Upper lobe of left lung (tissue), 4 donors: ENCODE measurements around the gene TECPR1.

ENCODE experiments used
- POLR2A ChIP-seq, 4 donors: fragments of 450-650 bp; IDR thresholded peaks; one replicate each; pipeline ENCODE4 v1.5.1; 2016 to 2017; ENCODE audit warnings: antibody characterized with exemption in 4 of 4, mild to moderate bottlenecking in 2 of 4
- POLR2AphosphoS5 ChIP-seq, 2 donors: sonication (generic); formaldehyde crosslinking; IDR thresholded peaks; one replicate each; pipeline ENCODE4 v1.5.1; 2017; ENCODE audit warnings: antibody characterized with exemption in 2 of 2

- TF ChIP-seq POLR2AphosphoS5 (IDR thresholded peaks at IDR 0.05), result no peak
- TF ChIP-seq POLR2A (IDR thresholded peaks at IDR 0.05), result no peak
Measured at GRCh38 chr7:98248156-98248555, 3.9 kb downstream of the TECPR1 start.
